HEK293 (cell line): ENCODE measurements around the gene RIMS4.

Experiments used
- CTCF ChIA-PET: fragments of 350-600 bp; formaldehyde crosslinking; extraction: SDS; loops from one replicate; lab custom pipeline; 2021; ENCODE audit warnings: antibody characterized with exemption; lab: Yijun Ruan, JAX
- POLR2A ChIA-PET: fragments of 300-600 bp; formaldehyde crosslinking; extraction: SDS; loops from one replicate; lab custom pipeline; 2020; ENCODE audit warnings: antibody characterized with exemption, inconsistent platforms; lab: Yijun Ruan, JAX
- H3K27ac ChIP-seq: fragments of 200-500 bp; sonication (Bioruptor generic); 2 replicates; pipeline ENCODE4 v1.5.1; 2014; ENCODE audit warnings: low read depth, low read length, control low read depth, inconsistent platforms; ENCODE audit errors: extremely low read depth
- H3K36me3 ChIP-seq, 2 experiments: fragments of 200-500 bp in 1 of 2; sonication (Bioruptor generic) in 1 of 2; 1 replicate in 1 of 2; 2 replicates in 1 of 2; pipeline ENCODE4 v1.5.1; 2014 to 2017; ENCODE audit warnings: inconsistent platforms in 2 of 2, low read length in 2 of 2; ENCODE audit not compliant: control insufficient read depth in 2 of 2, insufficient read depth in 1 of 2
- H3K4me1 ChIP-seq: fragments of 200-500 bp; sonication (Bioruptor generic); 2 replicates; pipeline ENCODE4 v1.5.1; 2014; ENCODE audit warnings: mild to moderate bottlenecking, low read length, inconsistent platforms; ENCODE audit not compliant: control insufficient read depth, insufficient read depth
- H3K4me3 ChIP-seq: 2 replicates; pipeline ENCODE4 v1.5.1; 2011; ENCODE audit warnings: low read depth, mild to moderate bottlenecking, control low read depth, low read length, moderate library complexity
- H3K9me3 ChIP-seq: fragments of 200-500 bp; sonication (Bioruptor generic); 2 replicates; pipeline ENCODE4 v1.5.1; 2014; ENCODE audit warnings: low read depth, low read length, inconsistent platforms; ENCODE audit not compliant: control insufficient read depth, insufficient read depth
- BCL11A ChIP-seq: fragments of 450-650 bp; formaldehyde crosslinking; IDR thresholded peaks from 2 replicates; pipeline ENCODE4 v1.5.1; 2016; ENCODE audit warnings: low read depth, missing biosample characterization, missing genetic modification characterization
- EGR2 ChIP-seq: fragments of 450-650 bp; formaldehyde crosslinking; IDR thresholded peaks from 2 replicates; pipeline ENCODE4 v1.5.1; 2016; ENCODE audit warnings: low read depth, missing biosample characterization, missing genetic modification characterization
- ELK4 ChIP-seq: IDR thresholded peaks from 2 replicates; pipeline ENCODE4 v1.6.1; 2011; ENCODE audit warnings: mild to moderate bottlenecking, low read depth, low read length, borderline replicate concordance
- GFI1B ChIP-seq: fragments of 450-650 bp; formaldehyde crosslinking; IDR thresholded peaks from 2 replicates; pipeline ENCODE4 v1.5.1; 2016; ENCODE audit warnings: missing biosample characterization, missing genetic modification characterization
- GLIS1 ChIP-seq: fragments of 450-650 bp; formaldehyde crosslinking; IDR thresholded peaks from 2 replicates; pipeline ENCODE4 v1.5.1; 2016; ENCODE audit warnings: missing biosample characterization, missing genetic modification characterization
- HOXC10 ChIP-seq: sonication (generic); formaldehyde crosslinking; IDR thresholded peaks from 2 replicates; pipeline ENCODE4 v1.8.1; 2023; ENCODE audit warnings: mild to moderate bottlenecking, missing genetic modification reagents
- TSHZ1 ChIP-seq: fragments of 450-650 bp; formaldehyde crosslinking; IDR thresholded peaks from 2 replicates; pipeline ENCODE4 v1.5.1; 2016; ENCODE audit warnings: missing biosample characterization, missing genetic modification characterization, borderline replicate concordance
- ZBTB17 ChIP-seq: fragments of 450-650 bp; formaldehyde crosslinking; IDR thresholded peaks from 2 replicates; pipeline ENCODE4 v1.5.1; 2016; ENCODE audit warnings: missing biosample characterization, missing genetic modification characterization
- ZBTB6 ChIP-seq: fragments of 450-650 bp; formaldehyde crosslinking; IDR thresholded peaks from 2 replicates; pipeline ENCODE4 v1.5.1; 2017; ENCODE audit warnings: missing biosample characterization, missing genetic modification characterization
- ZBTB7A ChIP-seq: fragments of 450-650 bp; formaldehyde crosslinking; IDR thresholded peaks from 2 replicates; pipeline ENCODE4 v1.5.1; 2016; ENCODE audit warnings: low read depth, missing biosample characterization, missing genetic modification characterization
- ZFP37 ChIP-seq: fragments of 450-650 bp; formaldehyde crosslinking; IDR thresholded peaks from 2 replicates; pipeline ENCODE4 v1.5.1; 2016; ENCODE audit warnings: missing biosample characterization, missing genetic modification characterization
- ZNF155 ChIP-seq: fragments of 450-650 bp; formaldehyde crosslinking; IDR thresholded peaks from 2 replicates; pipeline ENCODE4 v1.5.1; 2016; ENCODE audit warnings: missing biosample characterization, missing genetic modification characterization
- ZNF184 ChIP-seq: fragments of 450-650 bp; IDR thresholded peaks from 2 replicates; pipeline ENCODE4 v1.5.1; 2018; ENCODE audit warnings: missing biosample characterization, mild to moderate bottlenecking, missing genetic modification characterization
- ZNF214 ChIP-seq: fragments of 450-650 bp; formaldehyde crosslinking; IDR thresholded peaks from 2 replicates; pipeline ENCODE4 v1.5.1; 2017; ENCODE audit warnings: missing biosample characterization, mild to moderate bottlenecking, missing genetic modification characterization, borderline replicate concordance
- ZNF223 ChIP-seq: fragments of 450-650 bp; formaldehyde crosslinking; IDR thresholded peaks from 2 replicates; pipeline ENCODE4 v1.5.1; 2016; ENCODE audit warnings: missing biosample characterization, missing genetic modification characterization
- ZNF266 ChIP-seq: fragments of 450-650 bp; formaldehyde crosslinking; IDR thresholded peaks from 2 replicates; pipeline ENCODE4 v1.5.1; 2016; ENCODE audit warnings: missing biosample characterization, missing genetic modification characterization, low read depth
- ZNF292 ChIP-seq: fragments of 450-650 bp; formaldehyde crosslinking; IDR thresholded peaks from 2 replicates; pipeline ENCODE4 v1.5.1; 2016; ENCODE audit warnings: low read depth, missing biosample characterization, missing genetic modification characterization, borderline replicate concordance
- ZNF311 ChIP-seq: fragments of 450-650 bp; formaldehyde crosslinking; IDR thresholded peaks from 2 replicates; pipeline ENCODE4 v1.5.1; 2017; ENCODE audit warnings: missing biosample characterization, missing genetic modification characterization, borderline replicate concordance
- ZNF350 ChIP-seq: fragments of 450-650 bp; formaldehyde crosslinking; IDR thresholded peaks from 2 replicates; pipeline ENCODE4 v1.5.0; 2017; ENCODE audit warnings: missing biosample characterization, mild to moderate bottlenecking, missing genetic modification characterization
- ZNF501 ChIP-seq: fragments of 450-650 bp; formaldehyde crosslinking; IDR thresholded peaks from 2 replicates; pipeline ENCODE4 v1.5.1; 2016; ENCODE audit warnings: missing biosample characterization, missing genetic modification characterization
- ZNF529 ChIP-seq: fragments of 450-650 bp; formaldehyde crosslinking; IDR thresholded peaks from 2 replicates; pipeline ENCODE4 v1.5.1; 2017; ENCODE audit warnings: missing genetic modification characterization, missing biosample characterization; ENCODE audit not compliant: insufficient replicate concordance
- ZNF560 ChIP-seq: fragments of 450-650 bp; formaldehyde crosslinking; IDR thresholded peaks from 2 replicates; pipeline ENCODE4 v1.5.1; 2017; ENCODE audit warnings: missing biosample characterization, missing genetic modification characterization, borderline replicate concordance
- ZNF596 ChIP-seq: fragments of 450-650 bp; IDR thresholded peaks from 2 replicates; pipeline ENCODE4 v1.5.0; 2018; ENCODE audit warnings: missing biosample characterization, mild to moderate bottlenecking, missing genetic modification characterization, moderate library complexity
- ZNF792 ChIP-seq: fragments of 450-650 bp; formaldehyde crosslinking; IDR thresholded peaks from 2 replicates; pipeline ENCODE4 v1.5.1; 2016; ENCODE audit warnings: missing biosample characterization, missing genetic modification characterization
- ZNF837 ChIP-seq: fragments of 450-650 bp; formaldehyde crosslinking; IDR thresholded peaks from 2 replicates; pipeline ENCODE4 v1.5.1; 2016; ENCODE audit warnings: missing biosample characterization, missing genetic modification characterization
- ZNF843 ChIP-seq: fragments of 450-650 bp; formaldehyde crosslinking; IDR thresholded peaks from 2 replicates; pipeline ENCODE4 v1.5.1; 2016; ENCODE audit warnings: missing biosample characterization, missing genetic modification characterization
- TF ChIP-seq, protein P1 (sequence below): fragments of 450-650 bp; formaldehyde crosslinking; IDR thresholded peaks from 2 replicates; pipeline ENCODE4 v1.5.1; 2016; ENCODE audit warnings: missing biosample characterization, missing genetic modification characterization

Gene RIMS4

GRCh38 chr20:44725837-44726236 lies 84.5 kb downstream of the RIMS4 start:
- Histone ChIP-seq H3K9me3 (no peaks in the 10 kb centered on the region), H3K4me1 (peaks cover 9% of the 10 kb centered on the region), H3K27ac (no peak overlapping the region), H3K36me3 (no peaks in the 10 kb centered on the region), H3K4me3 (no peak overlapping the region)
- ChIA-PET CTCF (interaction anchor here (1.1 kb wide), 1 partner anchor 22 kb away, joined by 4 read pairs; no protein-coding TSS in a partner anchor), POLR2A (no interaction called here)
- TF ChIP-seq, protein P1, sequence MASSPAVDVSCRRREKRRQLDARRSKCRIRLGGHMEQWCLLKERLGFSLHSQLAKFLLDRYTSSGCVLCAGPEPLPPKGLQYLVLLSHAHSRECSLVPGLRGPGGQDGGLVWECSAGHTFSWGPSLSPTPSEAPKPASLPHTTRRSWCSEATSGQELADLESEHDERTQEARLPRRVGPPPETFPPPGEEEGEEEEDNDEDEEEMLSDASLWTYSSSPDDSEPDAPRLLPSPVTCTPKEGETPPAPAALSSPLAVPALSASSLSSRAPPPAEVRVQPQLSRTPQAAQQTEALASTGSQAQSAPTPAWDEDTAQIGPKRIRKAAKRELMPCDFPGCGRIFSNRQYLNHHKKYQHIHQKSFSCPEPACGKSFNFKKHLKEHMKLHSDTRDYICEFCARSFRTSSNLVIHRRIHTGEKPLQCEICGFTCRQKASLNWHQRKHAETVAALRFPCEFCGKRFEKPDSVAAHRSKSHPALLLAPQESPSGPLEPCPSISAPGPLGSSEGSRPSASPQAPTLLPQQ: no peak
- TF ChIP-seq EGR2 (tag by site-specific recombination) (no peak), GFI1B (no peak), HOXC10 (CRISPR knock-in tag) (no peak), ZNF292 (no peak), BCL11A (no peak), ZBTB7A (no peak), ZNF837 (tag by site-specific recombination) (no peak), ZNF266 (tag by site-specific recombination) (no peak), ZNF223 (no peak), ZNF843 (no peak), ZNF529 (tag by site-specific recombination) (no peak), ZNF155 (tag by site-specific recombination) (no peak), ZBTB6 (tag by site-specific recombination) (no peak), ZNF350 (tag by site-specific recombination) (no peak), ZNF501 (tag by site-specific recombination) (no peak), ZNF184 (no peak)

- peaks cover 13% of the 10 kb centered on the region for H3K4me1 ChIP-seq
- no peaks in the 10 kb centered on the region for H3K9me3 ChIP-seq
- TF ChIP-seq ZNF596 (no peak), ZNF560 (tag by site-specific recombination) (no peak), ZNF792 (tag by site-specific recombination) (no peak), ZBTB17 (tag by site-specific recombination) (no peak), GLIS1 (tag by site-specific recombination) (no peak), ZFP37 (tag by site-specific recombination) (no peak), ZNF311 (tag by site-specific recombination) (no peak), ZNF214 (no peak), TSHZ1 (tag by site-specific recombination) (no peak), ELK4 (no peak)
- TF ChIP-seq, all 188 proteins: peak for 0
- Histone ChIP-seq H3K27ac (no peak overlapping the region), H3K4me3 (no peak overlapping the region), H3K36me3 (no peaks in the 10 kb centered on the region)
- ChIA-PET POLR2A (no interaction called here), CTCF (interaction anchor here (0.9 to 1.2 kb wide), 3 partner anchors 9 to 40 kb away, joined by 4 to 5 read pairs (median 4); no protein-coding TSS in a partner anchor)
These were observed 85.8 kb downstream of the RIMS4 start for GRCh38 chr20:44724423-44725091.
